Testis (tissue), 2 donors: Measurements from ENCODE around the gene UTP11.

Source experiments
- CTCF ChIP-seq, 3 experiments: fragments of 450-650 bp in 2 of 3; fragments of 200-600 bp in 1 of 3; sonication (generic) in 1 of 3; IDR thresholded peaks; one replicate each; pipeline ENCODE4 v1.5.1; 2016 to 2019; ENCODE audit warnings: antibody characterized with exemption in 3 of 3, mild to moderate bottlenecking in 2 of 3, moderate library complexity in 1 of 3
- POLR2A ChIP-seq: fragments of 450-650 bp; IDR thresholded peaks from one replicate; pipeline ENCODE4 v1.6.1; 2017; ENCODE audit warnings: antibody characterized with exemption, mild to moderate bottlenecking, moderate library complexity

- no peak for TF ChIP-seq CTCF (IDR thresholded peaks at IDR 0.05)
- no peak for TF ChIP-seq POLR2A
Observed at GRCh38 chr1:37974567-37974966, 38.0 kb upstream of the UTP11 start.
